Psoas muscle (tissue), 8 donors: ENCODE data around the gene RBSN. TPM values are rescaled to one million over a fixed set of nuclear protein-coding genes. Genes with fewer than 3 reads are reported as not detected.

ENCODE experiments used
- ATAC-seq, 4 donors: fragments of 200-7000 bp; cut with Tn5 transposase; one replicate each; pipeline ENCODE4 v1.9.1; 2020; ENCODE audit warnings: moderate library complexity in 3 of 4, mild to moderate bottlenecking in 2 of 4
- DNase-seq, 2 donors: peaks; one replicate each; pipeline ENCODE4 v3.0.0-alpha.2; 2020
- H3K27ac ChIP-seq: fragments of 200-600 bp; one replicate; pipeline ENCODE4 v1.8.0; 2022
- H3K27me3 ChIP-seq, 3 donors: fragments of 200-600 bp in 1 of 3; one replicate each; pipeline versions ENCODE4 v1.6.1 to v1.8.0; 2013 to 2022; ENCODE audit warnings: low read length in 2 of 3, mild to moderate bottlenecking in 2 of 3, moderate library complexity in 1 of 3; ENCODE audit not compliant: insufficient read depth in 3 of 3
- H3K36me3 ChIP-seq, 2 donors: fragments of 200-600 bp in 1 of 2; one replicate each; pipeline versions ENCODE4 v1.6.1 to v1.8.0; 2013 to 2022; ENCODE audit warnings: low read depth in 1 of 2, mild to moderate bottlenecking in 1 of 2, moderate library complexity in 1 of 2; ENCODE audit not compliant: insufficient read depth in 1 of 2
- H3K4me1 ChIP-seq: fragments of 200-600 bp; one replicate; pipeline ENCODE4 v1.8.0; 2022
- H3K4me3 ChIP-seq: fragments of 200-600 bp; one replicate; pipeline ENCODE4 v1.8.0; 2022; ENCODE audit warnings: mild to moderate bottlenecking
- H3K9me3 ChIP-seq: fragments of 200-600 bp; one replicate; pipeline ENCODE4 v1.8.0; 2022
- WGBS, 3 donors: extraction: QIAGEN DNeasy Blood & Tissue Kit; methylation state at CpG; one replicate each; pipeline versions ENCODE4 v1.1.6 to v1.1.7; 2013; 5-methylcytosine and 5-hydroxymethylcytosine counted together
- intact Hi-C, 2 donors: fragments of 100-400 bp; cut with DNase I; formaldehyde crosslinking; loops; one replicate each; pipeline versions ENCODE4 v1.11.0 to v1.14.2; 2022
- polyA plus RNA-seq, 3 donors: library from polyadenylated mRNA; stranded (reverse); fragments of 200-250 nt; gene quantifications; one replicate each; pipeline ENCODE4 v1.2.3, GENCODE V29; 2013
- total RNA-seq, 4 donors: library from RNA; stranded (reverse); fragmentation: NEBNext Ultra II Directional in 2 of 4; extraction: Animal tissue kit (Norgen Biotek cat#: 25700) in 2 of 4; gene quantifications; one replicate each; pipeline versions ENCODE4 v1.2.1 to v1.2.4, GENCODE V29; 2021 to 2023
- TF ChIP-seq, protein P1 (sequence below): fragments of 200-600 bp; IDR thresholded peaks from one replicate; pipeline ENCODE4 v1.8.0; 2022; ENCODE audit warnings: antibody characterized with exemption
- donor health status: healthy with polysubstance abuse.
- donor health status: DM: no; HTN: no; CAD: no; lungs with moderate emphysema.
- donor health status: Bipolar disorder and iron deficiency.
- donor health status: healthy.
- donor health status: DM: yes; HTN: yes; CAD: no.
- donor health status: DM: no; HTN: no; CAD: no.
- donor health status: DM: no; HTN: no; CAD: no.
- donor health status: DM: yes; HTN: yes; CAD: no.

RBSN gene
- total and polyA plus RNA-seq, 7 donors = 7.7 to 26.3 (median 21.3) TPM

DNA sequence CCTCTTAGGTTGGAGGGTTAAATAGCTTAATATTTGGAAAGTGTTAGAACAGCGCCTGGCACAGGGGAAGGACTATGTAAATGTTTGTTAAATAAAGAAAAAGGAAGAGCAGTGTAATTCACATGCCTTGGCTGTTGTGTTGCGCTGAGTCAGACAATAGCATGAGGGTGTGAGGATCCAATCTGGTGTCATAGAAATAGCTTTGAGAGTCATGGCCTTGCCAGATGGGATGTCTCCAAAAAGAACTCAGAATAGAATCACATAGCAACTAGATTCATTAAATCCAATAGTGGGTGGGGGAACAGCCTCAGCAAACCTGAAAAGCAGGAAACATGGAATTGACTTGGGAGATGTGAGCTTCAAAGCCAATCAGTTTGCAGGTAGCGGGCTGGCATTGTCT lies 3.9 kb upstream of the RBSN start:
- Histone ChIP-seq H3K4me3 (peak overlapping the region; percentile 50), H3K36me3 (no peaks in the 10 kb centered on the region), H3K4me1 (peaks cover 32% of the 10 kb centered on the region), H3K27ac (peak overlapping the region; percentile 93), H3K27me3 (no peaks in the 10 kb centered on the region), H3K9me3 (no peaks in the 10 kb centered on the region)
- WGBS, 3 donors = 42 to 52% (median 51%) methylated on average over 3 of the region's 3 CpGs
- TF ChIP-seq, protein P1, sequence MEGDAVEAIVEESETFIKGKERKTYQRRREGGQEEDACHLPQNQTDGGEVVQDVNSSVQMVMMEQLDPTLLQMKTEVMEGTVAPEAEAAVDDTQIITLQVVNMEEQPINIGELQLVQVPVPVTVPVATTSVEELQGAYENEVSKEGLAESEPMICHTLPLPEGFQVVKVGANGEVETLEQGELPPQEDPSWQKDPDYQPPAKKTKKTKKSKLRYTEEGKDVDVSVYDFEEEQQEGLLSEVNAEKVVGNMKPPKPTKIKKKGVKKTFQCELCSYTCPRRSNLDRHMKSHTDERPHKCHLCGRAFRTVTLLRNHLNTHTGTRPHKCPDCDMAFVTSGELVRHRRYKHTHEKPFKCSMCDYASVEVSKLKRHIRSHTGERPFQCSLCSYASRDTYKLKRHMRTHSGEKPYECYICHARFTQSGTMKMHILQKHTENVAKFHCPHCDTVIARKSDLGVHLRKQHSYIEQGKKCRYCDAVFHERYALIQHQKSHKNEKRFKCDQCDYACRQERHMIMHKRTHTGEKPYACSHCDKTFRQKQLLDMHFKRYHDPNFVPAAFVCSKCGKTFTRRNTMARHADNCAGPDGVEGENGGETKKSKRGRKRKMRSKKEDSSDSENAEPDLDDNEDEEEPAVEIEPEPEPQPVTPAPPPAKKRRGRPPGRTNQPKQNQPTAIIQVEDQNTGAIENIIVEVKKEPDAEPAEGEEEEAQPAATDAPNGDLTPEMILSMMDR = no peak
- ATAC-seq (peak; percentile 62 to 76 (median 69)), DNase-seq (no peak)
- intact Hi-C loops = loop anchor here in 1 of 2 donors (10.0 kb wide), 2 partner anchors 302 to 462 kb away; no protein-coding TSS in a partner anchor

DNA sequence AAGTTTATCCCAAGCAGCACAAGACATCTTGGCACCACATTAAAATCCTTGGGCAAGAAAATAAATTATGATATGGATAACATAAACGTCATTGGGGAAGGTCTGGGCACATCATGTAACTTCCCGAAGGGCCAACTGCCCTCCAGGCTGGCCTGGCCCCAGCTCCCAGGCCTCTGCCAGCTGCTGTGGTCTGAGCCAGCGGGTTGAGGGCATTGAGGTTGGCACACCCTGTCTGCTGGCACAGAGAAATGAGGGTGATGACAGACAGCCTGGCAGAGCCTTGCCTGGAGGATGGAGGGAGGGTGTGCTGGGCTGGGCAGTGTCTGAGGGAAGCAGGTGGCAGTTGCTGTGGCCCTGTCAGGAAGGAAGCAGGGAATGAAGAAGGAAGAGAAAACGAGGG lies 3.3 kb upstream of the RBSN start:
- ATAC-seq = peak; percentile 88 to 93 (median 92)
- TF ChIP-seq, protein P1 = no peak
- Histone ChIP-seq H3K4me1 (peaks cover 38% of the 10 kb centered on the region), H3K27me3 (no peaks in the 10 kb centered on the region), H3K36me3 (no peaks in the 10 kb centered on the region), H3K27ac (peak overlapping the region; percentile 93), H3K4me3 (peak overlapping the region; percentile 50), H3K9me3 (no peaks in the 10 kb centered on the region)
- WGBS, 3 donors = 12 to 19% (median 16%) methylated on average over 4 of the region's 4 CpGs
- intact Hi-C loops = loop anchor here in 1 of 2 donors (10.0 kb wide), 2 partner anchors 303 to 463 kb away; no protein-coding TSS in a partner anchor
- peak; percentile 87 to 96 for DNase-seq

DNA sequence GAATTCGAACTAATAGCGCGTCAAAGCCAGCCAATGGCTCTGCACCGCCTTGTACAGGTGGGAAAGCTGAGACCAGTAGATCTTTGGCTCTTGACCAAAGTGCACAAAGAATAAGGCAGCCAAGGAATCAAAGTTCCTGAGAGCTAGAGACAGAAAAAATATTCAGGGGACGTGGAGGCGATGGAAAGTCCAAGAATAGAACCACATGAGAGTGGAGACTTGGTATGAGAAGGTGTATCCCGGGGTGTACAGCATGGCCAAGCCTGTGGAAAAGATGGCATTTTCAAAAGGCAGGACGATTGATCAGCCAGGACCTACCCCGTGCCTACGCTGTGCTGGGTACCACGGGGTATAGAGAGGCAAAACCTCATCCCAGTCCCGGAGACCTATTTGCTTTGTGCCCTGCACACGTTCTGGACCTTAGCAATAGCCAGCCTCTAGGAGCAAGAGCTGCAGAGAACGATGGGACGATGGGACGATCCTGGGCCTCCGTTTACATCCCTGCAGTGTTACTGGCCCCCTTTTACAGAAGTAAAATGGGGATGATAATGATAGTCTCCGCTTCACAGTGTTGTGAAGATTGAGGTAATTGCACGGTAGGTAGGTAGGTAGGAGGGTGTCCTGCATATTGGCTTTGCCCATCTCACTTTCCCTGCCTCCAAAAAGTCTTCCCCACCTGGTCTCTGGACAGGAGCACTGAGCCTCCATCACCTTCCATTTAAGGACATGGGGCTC lies 583 bp upstream of the RBSN start:
- H3K9me3 ChIP-seq = no peaks in the 10 kb centered on the region
- intact Hi-C loops = loop anchor here in 1 of 2 donors (5.0 to 10.0 kb wide), 3 partner anchors 152 to 465 kb away; partner anchors contain the start of gene NR2C2
- 13 to 17% (median 14%) methylated on average over 19 of the region's 19 CpGs for WGBS, 3 donors
- ATAC-seq (peak in 3 of 4 donors; percentile 5 to 21 (median 10)), DNase-seq (no peak)
- peaks cover 3 to 25% of the 10 kb centered on the region in 2 donors for H3K36me3 ChIP-seq
- peak overlapping the region; percentile 88 for H3K4me3 ChIP-seq
- peak overlapping the region; percentile 89 for H3K27ac ChIP-seq
- no peaks in the 10 kb centered on the region for H3K27me3 ChIP-seq
- H3K4me1 ChIP-seq = peaks cover 43% of the 10 kb centered on the region
- TF ChIP-seq, protein P1 = no peak

DNA sequence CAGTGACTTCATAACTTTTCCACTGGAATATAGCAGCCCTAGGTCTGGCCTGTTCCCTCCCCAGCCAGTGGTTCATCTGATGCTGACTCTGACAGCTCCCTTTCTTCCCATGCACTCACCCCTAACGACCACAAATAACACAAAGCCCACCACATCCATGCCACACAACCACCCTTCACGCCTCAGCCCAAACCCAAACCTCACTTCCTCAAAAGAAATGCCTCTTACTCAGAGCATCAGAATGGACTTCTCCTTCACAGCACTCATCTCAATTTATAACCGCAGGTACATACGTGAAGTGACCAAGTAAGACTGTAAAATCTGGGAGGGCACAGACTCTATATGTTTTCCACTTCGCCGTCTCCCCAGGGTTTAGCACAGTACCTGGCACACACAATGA lies 1.1 kb downstream of the RBSN start:
- WGBS, 3 donors = 48 to 53% (median 52%) methylated on average over 6 of the region's 6 CpGs
- ATAC-seq (no peak), DNase-seq (no peak)
- H3K4me1 ChIP-seq = peaks cover 32% of the 10 kb centered on the region
- no peaks in the 10 kb centered on the region for H3K27me3 ChIP-seq
- peak overlapping the region; percentile 88 for H3K4me3 ChIP-seq
- intact Hi-C loops = loop anchor here in 1 of 2 donors (5.0 kb wide), 1 partner anchor 151 kb away; the partner anchor contains the start of gene NR2C2
- TF ChIP-seq, protein P1 = no peak
- peak overlapping the region; percentile 89 for H3K27ac ChIP-seq
- peaks cover 5 to 42% of the 10 kb centered on the region in 2 donors for H3K36me3 ChIP-seq
- H3K9me3 ChIP-seq = no peaks in the 10 kb centered on the region
